NCI-H1417 (cell line): ENCODE results near the gene ZNF594.
"Not testable (repeated sequence)": the region's sequence is repeated elsewhere in the genome, so short reads cannot be mapped to it uniquely, and the experiment has no call there.

Experiments used
- DNase-seq, 3 experiments: peaks; one replicate each; lab custom pipeline; 2025; lab: John Stamatoyannopoulos, UW

Gene ZNF594

DNA sequence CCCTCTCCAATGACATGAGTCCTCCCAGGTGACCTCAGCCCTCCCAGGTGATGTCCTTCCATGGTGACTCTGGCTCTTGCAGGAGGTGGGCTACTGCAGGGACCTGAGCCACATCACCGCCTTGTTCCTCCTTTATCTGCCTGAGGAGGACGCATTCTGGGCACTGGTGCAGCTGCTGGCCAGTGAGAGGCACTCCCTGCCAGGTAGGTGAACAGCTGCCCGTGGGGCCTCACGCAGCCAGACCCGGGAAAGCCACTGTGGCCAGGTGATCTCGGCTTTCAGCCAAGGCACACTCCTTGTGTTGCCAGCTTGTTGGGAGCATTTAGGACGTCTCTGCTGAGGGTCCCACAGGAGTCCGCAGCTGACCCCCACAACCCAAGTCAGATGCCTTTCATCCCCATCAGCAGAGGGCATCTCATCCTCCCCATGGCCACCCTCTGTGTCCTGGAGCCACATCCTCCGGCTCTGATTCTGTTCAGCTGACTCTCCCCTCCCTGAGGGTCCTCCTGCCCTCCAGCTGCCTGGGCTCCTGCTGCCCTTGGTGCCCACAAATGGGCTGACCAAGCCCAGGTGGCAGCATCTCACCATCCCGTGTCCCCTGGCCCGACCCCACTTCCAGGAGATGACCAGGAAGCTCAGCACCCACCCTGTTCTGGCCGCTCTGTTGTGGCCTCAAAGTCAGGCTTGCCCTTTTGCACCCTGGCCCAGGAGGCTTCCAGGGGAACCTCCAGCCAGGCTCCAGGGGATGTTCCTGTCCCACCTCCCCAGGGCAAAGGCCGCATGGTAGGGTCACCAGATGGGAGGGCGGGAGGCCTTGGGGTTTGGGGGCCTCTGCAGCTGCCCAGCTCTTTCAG lies 55.7 kb downstream of the ZNF594 start:
- no peak for DNase-seq

DNA sequence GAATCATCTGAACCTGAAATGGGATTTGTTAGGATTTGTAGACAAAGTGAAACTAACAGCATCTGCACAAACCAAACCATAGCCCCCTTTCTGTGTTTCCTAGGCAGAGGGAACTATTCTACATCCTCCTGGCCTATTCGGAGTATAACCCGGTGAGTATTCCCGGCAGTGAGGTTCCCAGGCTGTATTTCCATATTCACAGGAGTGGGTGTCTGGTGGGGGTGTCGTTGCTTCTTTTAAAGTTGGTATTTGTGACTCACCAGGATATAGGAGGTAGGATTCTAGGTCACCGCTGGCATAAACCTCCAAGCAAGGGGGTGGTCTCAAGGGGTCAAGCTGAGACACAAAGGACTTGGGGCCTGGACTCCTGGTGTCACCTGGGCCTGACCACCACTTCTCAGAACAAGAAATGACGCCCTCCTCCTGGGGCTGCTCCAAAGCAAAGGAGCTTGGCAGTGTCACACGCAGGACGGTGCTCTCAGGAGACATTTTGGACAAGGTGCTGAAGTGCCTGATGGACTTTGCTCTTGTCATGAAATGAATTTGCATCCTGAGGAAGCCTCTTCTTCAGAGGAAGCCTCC lies 56.4 kb downstream of the ZNF594 start:
- DNase-seq: not testable (repeated sequence)

DNA sequence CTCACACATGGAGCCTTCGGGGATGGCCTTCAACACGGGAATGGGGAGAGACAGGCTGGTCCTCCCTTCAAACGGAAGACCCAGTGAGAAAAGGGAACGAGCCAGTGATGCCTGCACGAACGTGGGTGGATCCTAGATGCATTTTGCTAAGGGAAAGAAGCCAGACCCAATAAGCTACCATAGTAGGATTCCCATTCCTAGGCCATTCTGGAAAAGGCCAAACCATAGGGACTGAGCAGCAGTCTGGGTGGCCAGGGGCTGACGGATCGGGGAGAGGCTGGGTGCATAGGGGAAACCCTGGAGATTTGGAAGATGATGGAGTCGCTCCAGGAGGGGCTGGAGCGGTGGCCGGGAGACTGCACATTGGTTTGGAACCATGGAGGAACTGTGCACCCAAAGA lies 57.1 kb downstream of the ZNF594 start:
- not testable (repeated sequence) for DNase-seq

DNA sequence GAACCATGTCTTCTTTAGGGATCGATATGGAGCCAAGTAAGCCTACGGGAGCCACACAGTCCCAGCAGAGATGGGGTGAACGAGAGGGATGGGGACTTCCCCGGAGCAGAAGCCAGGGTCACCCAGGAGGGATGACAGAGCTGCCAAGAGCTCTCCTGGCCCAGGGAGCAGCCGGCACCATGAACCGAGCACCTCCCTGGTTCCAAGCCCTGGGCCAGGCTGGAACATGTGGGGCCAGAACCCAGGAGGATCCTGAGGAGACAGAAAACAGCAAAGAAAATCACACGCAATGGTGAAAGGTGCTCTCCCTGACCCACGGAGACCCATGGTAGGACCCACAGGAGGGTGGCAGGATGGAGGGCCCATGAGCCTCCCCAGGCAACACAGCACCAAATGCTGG lies 57.7 kb downstream of the ZNF594 start:
- not testable (repeated sequence) for DNase-seq

DNA sequence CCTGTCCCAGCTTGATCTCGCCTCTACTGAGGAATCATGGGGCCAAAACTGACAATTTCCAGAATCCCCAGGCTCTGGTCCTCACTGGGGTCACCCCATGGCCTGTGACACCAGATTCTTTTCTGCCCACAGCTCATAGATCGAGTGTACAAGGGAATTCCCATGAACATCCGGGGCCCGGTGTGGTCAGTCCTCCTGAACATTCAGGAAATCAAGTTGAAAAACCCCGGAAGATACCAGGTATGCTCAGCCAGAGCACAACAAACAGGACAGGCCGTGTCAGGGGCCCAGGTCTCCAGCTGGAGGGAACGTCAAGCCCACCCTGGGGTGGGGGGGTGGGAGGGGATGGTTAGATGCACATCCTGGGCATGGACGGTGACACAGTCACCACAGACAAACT lies 58.4 kb downstream of the ZNF594 start:
- no peak for DNase-seq

DNA sequence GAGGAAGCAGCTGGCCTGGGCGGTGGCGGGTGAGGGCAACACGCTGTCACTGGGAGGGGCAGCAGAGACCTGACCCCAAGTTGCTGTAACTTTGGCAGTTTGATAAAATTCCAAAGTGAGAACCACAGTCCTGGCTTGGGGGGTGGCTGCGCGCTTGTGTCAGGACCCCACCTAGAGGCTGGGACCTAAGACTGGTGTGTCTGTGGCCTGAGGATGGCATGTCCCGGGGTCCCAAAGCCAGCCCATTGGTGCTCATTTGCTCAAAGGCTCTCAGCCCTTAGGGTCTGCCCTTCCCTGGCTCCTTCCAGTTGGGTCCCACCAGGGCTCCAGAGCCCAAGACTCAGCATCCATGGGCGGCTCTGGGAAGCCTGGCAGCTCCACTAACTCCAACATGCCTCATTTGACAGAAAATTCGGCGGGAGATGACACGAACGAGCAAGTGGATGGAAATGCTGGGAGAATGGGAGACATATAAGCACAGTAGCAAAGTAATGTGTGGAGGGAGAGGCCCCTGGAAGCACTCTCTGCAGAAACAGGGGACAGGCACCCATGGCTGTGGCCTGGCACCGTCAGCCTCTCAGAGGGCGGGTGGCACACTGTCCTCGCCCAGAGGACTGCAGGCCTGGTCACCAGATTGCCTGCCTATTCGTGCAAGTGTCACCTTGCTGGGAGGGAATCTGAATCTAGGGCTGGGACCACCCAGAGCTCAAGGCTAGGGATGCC lies 59.0 kb downstream of the ZNF594 start:
- DNase-seq: not testable (repeated sequence)

DNA sequence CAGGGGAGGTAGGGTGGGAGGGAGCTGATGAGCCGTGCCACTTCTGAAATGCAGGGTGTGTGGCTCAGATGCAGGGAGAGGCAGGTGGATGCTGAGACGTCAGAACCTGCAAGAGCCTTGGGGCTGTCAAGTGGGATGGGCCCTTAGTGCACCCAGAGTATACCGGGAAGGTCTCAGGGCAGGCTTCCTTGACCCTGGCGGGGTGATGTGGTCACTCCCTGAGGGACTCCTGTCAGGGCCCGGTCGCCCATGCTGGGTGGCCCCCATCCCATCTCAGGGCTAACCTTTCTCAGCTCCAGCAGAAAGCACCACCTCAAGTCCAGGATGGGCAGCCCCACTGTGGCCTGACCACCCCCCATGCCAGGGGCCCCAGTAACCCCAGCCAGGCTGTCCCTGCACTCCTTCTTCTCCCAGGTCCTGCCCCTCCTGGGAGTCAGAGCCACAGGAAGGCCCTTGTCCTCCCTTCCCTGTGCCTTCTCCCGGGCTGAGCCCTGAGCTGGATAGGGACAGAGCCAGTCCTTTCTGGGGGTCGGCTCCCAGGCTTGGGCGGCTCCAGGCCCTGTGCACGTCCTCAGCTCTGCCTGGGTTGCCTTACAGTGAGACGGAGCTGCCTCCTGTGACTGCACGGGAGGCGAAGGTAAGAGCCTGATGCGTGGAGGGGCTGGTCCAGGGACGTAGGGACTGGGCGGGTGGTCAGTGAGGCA lies 59.7 kb downstream of the ZNF594 start:
- DNase-seq: not testable (repeated sequence)

DNA sequence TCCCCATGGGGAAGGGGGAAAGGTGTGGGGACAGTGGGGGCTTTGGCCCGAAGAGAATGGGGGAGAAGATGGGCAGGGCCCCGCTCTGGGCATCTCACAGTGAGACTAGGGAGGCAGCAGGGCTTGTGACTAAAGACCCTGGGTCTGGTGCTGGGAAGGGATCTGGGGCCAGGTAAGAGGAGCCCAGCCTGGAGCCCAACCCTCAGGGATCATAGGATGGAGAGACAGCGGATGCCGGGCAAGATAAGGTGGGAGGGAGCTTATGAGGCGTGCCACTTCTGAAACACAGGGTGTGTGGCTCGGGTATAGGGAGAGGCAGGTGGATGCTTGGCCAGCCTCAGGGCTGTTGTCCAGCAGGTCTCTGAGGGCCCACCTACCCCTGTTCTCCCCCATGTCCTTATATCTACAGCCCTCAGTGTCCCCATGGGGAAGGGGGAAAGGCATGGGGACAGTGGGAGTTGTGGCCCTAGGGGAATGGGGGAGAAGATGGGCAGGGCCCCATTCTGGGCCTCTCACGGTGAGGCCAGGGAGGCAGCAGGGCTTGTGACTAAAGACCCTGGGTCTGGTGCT lies 60.4 kb downstream of the ZNF594 start:
- no peak for DNase-seq

DNA sequence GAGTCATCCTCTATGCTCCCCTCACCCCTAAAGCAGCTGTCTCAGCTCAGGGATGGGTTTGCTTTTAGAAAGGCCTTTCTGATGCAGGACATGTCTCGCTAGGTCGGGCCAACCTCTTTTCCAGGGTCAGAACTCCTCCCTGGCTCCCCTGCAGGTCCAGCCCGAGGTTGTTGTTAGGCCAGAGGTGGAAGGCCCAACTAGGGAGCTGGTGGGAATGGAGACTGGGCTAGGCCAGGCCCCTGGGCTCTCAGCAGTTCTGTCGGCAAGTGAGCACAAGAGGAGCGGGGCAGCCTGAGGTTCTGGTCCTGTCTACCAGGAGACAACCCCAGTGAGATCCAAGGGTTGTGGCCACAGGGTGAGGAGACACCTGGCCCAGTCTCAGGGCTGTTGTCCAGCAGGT lies 61.0 kb downstream of the ZNF594 start:
- not testable (repeated sequence) for DNase-seq

DNA sequence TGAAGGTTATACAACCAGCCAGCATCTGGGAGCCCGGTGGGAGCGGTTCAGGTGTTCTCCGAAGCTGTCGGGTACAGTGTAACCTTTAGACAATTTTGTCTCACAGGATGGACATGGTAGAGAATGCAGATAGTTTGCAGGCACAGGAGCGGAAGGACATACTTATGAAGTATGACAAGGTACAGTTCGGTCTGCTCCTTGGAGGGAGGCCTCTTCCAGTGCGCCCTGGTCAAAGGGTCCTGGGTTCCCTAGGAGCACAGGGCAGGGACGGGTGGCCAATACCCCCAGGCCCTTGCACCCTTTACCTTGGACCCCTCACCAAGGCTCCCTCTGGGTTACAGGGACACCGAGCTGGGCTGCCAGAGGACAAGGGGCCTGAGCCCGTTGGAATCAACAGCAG lies 61.4 kb downstream of the ZNF594 start:
- not testable (repeated sequence) for DNase-seq

DNA sequence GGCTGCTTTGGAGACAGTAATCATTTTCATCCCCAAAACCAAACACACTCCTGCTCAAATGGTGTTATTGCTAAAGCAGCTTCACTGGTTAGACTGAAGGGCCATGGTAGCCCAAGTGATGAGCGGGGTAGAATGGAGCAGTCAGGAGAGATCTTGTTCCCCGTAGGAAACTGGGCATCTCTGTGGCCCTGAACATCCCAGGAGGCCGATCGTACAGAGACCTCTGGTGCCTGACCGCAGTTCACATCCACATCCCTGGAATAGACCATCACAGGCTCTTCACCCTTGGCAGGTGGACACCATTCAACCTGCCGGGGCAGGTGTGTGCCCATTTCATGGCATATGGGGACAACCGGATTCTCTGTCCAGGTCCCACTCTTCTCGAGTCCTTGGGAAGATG lies 61.9 kb downstream of the ZNF594 start:
- not testable (repeated sequence) for DNase-seq
